Esophagus (tissue), 2 donors: ENCODE results near the gene DCAF5. TPM values are rescaled to one million over a fixed set of nuclear protein-coding genes. Genes with fewer than 3 reads are reported as not detected.
A peak's percentile ranks its signal among the peaks of the same experiment; 100 is the strongest.

ENCODE experiments used
- H3K27ac ChIP-seq, 2 donors: one replicate each; pipeline ENCODE4 v1.5.1; 2013; ENCODE audit warnings: low read depth in 2 of 2, mild to moderate bottlenecking in 2 of 2, inconsistent platforms in 1 of 2, low read length in 1 of 2, moderate library complexity in 1 of 2
- H3K27me3 ChIP-seq, 2 donors: one replicate each; pipeline ENCODE4 v1.6.1; 2013; ENCODE audit warnings: low read length in 2 of 2, control low read depth in 1 of 2, mild to moderate bottlenecking in 1 of 2; ENCODE audit not compliant: insufficient read depth in 2 of 2, control insufficient read depth in 1 of 2
- H3K36me3 ChIP-seq, 2 donors: one replicate each; pipeline ENCODE4 v1.6.1; 2013; ENCODE audit warnings: low read length in 1 of 2; ENCODE audit not compliant: control insufficient read depth in 2 of 2, insufficient read depth in 2 of 2
- H3K4me1 ChIP-seq, 2 donors: one replicate each; pipeline ENCODE4 v1.6.1; 2013; ENCODE audit warnings: low read length in 1 of 2; ENCODE audit not compliant: control insufficient read depth in 2 of 2, insufficient read depth in 2 of 2
- H3K4me3 ChIP-seq, 2 donors: one replicate each; pipeline ENCODE4 v1.5.1; 2013; ENCODE audit warnings: low read length in 2 of 2, mild to moderate bottlenecking in 2 of 2, low read depth in 1 of 2, moderate library complexity in 1 of 2
- H3K9me3 ChIP-seq, 2 donors: one replicate each; pipeline ENCODE4 v1.6.1; 2013; ENCODE audit warnings: mild to moderate bottlenecking in 2 of 2, low read depth in 1 of 2, low read length in 1 of 2, moderate library complexity in 1 of 2; ENCODE audit not compliant: control insufficient read depth in 2 of 2, insufficient read depth in 1 of 2
- WGBS, 2 donors: extraction: QIAGEN DNeasy Blood & Tissue Kit; methylation state at CpG; one replicate each; pipeline ENCODE4 v1.1.7; 2013; 5-methylcytosine and 5-hydroxymethylcytosine counted together
- polyA plus RNA-seq, 2 donors: library from polyadenylated mRNA; stranded (reverse); fragments of 200-250 nt; gene quantifications; one replicate each; pipeline ENCODE4 v1.2.3, GENCODE V29; 2013
- donor health status: healthy with polysubstance abuse.
- donor health status: Bipolar disorder and iron deficiency.

DCAF5 gene
- polyA plus RNA-seq, 2 donors = 21.8 to 26.9 TPM

DNA sequence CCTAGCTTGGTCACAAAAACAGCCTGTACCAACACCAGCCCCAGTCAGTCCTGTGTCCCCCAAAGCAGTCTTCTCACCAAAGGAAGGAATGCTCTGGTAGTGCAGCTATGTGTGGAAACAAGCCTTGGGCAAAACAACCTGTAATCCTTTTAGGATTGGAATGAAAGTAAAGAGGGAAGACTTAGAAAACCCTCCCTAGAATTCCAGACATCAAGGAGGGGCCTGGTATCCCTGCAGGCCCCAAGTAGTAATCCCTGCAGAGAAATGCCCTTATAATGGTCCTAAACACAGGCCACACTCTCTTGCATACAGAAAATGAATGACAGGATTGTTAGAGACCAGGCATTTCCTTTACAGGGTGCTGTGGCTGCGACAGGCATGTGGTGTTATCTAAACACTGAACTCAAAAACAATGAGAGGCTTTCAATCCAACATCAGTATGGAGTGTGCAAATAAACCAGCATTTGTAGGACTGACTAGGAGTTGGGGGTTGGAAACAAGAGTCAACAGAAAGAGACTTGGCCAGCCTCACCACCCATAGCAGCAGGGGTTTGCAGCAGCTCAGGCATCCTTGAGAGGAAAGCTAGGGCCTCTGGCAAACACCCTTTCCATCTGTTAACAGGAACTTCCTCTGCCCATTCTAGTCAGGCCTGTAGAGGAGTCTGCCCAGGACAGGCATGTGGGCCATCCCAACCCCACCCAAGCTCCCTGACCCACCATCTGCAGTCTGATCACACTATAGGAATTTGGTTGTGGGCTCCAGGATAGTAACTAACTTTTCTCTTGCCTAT, 59.1 kb downstream of the DCAF5 start:
- Histone ChIP-seq H3K27me3 (no peaks in the 10 kb centered on the region), H3K4me1 (no peaks in the 10 kb centered on the region), H3K27ac (peak overlapping the region in 1 of 2 donors; percentile 31), H3K9me3 (no peaks in the 10 kb centered on the region), H3K4me3 (no peak overlapping the region), H3K36me3 (peaks cover 7 to 8% of the 10 kb centered on the region in 2 donors)
- WGBS, 2 donors = 50 to 71% methylated on average over 1 of the region's 1 CpG

DNA sequence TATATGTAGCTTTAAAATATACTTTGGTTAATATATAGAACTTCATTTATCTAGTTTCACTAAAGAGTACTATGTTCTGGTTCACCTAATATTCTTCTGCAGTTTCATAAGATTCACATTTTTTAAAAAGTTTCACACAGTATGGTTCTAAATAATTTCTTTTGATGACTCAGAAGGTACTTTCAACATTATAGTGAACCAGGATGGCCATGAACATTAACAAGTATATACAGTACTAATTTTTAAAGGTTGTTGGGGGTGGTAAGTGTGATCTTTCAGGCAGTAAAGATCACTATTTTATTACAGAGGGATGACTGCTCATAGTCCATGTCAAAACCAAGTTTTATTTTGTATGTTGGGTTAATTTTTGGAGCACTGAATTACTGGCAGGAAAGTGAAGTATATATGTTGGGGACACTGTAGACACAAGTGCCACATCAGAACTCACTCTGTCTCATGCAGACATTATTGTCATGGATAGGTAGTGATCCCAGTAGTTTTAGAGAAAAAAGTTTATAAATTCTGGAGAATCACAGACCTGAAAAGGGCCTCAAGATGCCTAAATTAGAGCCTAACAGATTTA, 60.0 kb downstream of the DCAF5 start:
- H3K4me3 ChIP-seq = no peak overlapping the region
- H3K27me3 ChIP-seq = no peaks in the 10 kb centered on the region
- H3K4me1 ChIP-seq = no peaks in the 10 kb centered on the region
- H3K36me3 ChIP-seq = peaks cover 7 to 8% of the 10 kb centered on the region in 2 donors
- H3K27ac ChIP-seq = no peak overlapping the region
- H3K9me3 ChIP-seq = no peaks in the 10 kb centered on the region

DNA sequence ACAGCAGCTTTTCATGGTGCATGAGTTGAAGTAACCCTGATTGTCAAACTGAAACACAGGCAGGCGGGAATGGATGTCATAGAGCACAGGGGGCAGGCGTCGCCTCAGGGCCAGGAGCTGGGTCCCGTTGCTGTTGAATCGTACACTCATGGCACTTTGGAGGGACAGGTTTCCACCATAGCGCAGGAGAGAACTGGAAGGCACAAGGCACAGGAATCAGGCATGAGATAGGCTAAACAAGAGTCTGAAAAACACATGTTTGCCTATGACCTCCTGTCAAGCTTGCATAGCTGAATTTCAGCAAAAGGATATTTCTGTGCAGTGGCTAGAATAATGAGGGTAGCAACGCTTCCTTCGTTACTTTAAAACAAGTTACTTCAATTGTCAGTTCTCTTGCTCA, 61.2 kb downstream of the DCAF5 start:
- WGBS, 2 donors = 93 to 94% methylated on average over 8 of the region's 8 CpGs
- no peaks in the 10 kb centered on the region for H3K27me3 ChIP-seq
- no peaks in the 10 kb centered on the region for H3K9me3 ChIP-seq
- H3K4me3 ChIP-seq = no peak overlapping the region
- H3K27ac ChIP-seq = no peak overlapping the region
- H3K4me1 ChIP-seq = no peaks in the 10 kb centered on the region
- peaks cover 7 to 10% of the 10 kb centered on the region in 2 donors for H3K36me3 ChIP-seq

DNA sequence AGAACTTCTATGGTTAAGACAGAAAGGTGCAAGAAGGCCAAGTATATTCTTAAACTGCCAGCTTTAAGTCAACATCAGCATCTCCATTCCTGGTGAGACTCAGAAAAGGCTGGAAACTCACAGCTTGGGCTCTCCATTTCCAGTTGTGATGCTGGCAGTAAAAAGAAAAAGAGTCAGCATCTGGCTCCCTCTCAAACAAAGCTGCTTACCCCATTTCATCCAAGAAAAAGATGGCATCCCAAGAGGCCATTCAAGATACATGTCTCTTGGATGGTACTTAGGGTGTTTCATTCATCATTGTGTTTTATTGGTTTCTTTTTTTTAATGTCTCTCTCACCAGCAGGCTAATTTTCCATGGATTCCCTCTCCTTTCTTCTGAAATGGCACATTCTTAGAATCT, 61.9 kb downstream of the DCAF5 start:
- Histone ChIP-seq H3K9me3 (no peaks in the 10 kb centered on the region), H3K4me3 (no peak overlapping the region), H3K27ac (no peak overlapping the region), H3K4me1 (peaks cover 0 to 1% of the 10 kb centered on the region in 2 donors), H3K27me3 (no peaks in the 10 kb centered on the region), H3K36me3 (peaks cover 7 to 10% of the 10 kb centered on the region in 2 donors)

DNA sequence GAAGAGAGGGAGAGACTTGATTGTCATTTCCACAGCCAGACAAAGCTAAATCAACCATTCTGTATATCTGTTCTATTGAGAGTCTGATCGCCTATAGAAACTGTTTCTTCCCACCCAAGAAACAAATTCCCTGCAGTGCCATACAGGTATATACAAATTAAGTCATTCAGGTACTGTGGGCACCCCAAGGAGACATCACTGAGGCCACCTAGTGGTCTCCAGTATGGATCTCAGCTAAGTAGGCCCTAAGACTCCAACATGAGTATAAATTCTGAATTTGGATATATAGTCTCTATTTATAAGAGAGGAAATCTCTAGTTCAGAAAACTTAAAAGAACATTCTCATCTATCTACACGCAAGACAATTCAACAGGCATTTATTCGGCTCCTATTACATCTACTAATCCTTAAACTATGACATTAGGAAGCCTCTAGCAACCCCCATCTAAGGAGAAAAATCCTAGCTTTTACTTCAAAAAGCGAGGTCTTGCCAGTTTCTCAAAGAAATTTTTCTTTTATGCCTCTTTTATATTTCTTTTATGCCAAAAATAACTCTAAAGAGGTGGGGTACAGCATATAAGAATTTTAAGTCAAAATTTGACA, 62.6 kb downstream of the DCAF5 start:
- Histone ChIP-seq H3K36me3 (peaks cover 7 to 13% of the 10 kb centered on the region in 2 donors), H3K27ac (no peak overlapping the region), H3K4me1 (peaks cover 0 to 1% of the 10 kb centered on the region in 2 donors), H3K4me3 (no peak overlapping the region), H3K27me3 (no peaks in the 10 kb centered on the region), H3K9me3 (no peaks in the 10 kb centered on the region)
- WGBS, 2 donors = 72 to 78% methylated on average over 4 of the region's 4 CpGs

DNA sequence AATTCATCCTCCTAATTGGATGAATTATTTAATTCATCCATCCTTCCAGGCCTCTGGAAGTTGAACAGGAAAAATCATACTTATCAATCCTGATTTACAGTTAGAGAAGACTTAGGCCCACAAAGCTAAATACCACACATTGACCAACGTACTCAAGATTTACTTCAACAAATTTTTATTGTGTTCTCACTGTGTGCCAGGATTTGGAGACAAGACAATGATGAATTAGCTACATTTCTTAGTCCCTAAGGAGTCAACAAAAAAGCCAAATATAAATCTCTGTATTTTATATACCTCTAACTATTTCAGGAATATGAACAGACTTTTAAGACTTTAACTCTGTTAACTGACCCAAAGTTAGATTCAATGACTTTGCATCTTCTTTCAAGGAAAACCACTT, 63.9 kb downstream of the DCAF5 start:
- Histone ChIP-seq H3K27ac (no peak overlapping the region), H3K36me3 (peaks cover 7 to 13% of the 10 kb centered on the region in 2 donors), H3K9me3 (no peaks in the 10 kb centered on the region), H3K4me1 (peaks cover 0 to 1% of the 10 kb centered on the region in 2 donors), H3K27me3 (no peaks in the 10 kb centered on the region), H3K4me3 (no peak overlapping the region)
- 69 to 72% methylated on average over 1 of the region's 1 CpG for WGBS, 2 donors

DNA sequence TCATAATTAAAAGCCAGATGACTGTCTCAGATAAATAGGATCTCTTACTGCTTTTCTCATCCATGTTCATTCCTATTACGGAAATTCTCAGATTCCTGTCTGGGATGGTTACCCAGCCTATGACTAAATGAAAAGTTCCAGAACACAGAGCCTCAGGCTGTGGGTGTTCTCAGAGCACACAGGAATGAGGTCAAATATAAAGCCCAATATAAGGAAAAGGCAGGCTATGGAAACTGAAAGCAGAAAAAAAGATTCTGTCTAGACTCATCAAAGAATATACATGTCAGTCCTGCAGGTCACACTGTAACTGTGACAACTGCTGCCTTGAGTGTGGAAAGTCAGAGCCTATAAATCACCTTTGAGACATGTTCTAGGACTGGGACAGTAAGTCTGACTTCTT, 64.3 kb downstream of the DCAF5 start:
- peaks cover 7 to 13% of the 10 kb centered on the region in 2 donors for H3K36me3 ChIP-seq
- peaks cover 0 to 1% of the 10 kb centered on the region in 2 donors for H3K4me1 ChIP-seq
- no peak overlapping the region for H3K4me3 ChIP-seq
- H3K9me3 ChIP-seq = no peaks in the 10 kb centered on the region
- no peaks in the 10 kb centered on the region for H3K27me3 ChIP-seq
- WGBS, 2 donors = 53 to 63% methylated on average over 1 of the region's 1 CpG
- H3K27ac ChIP-seq = no peak overlapping the region

DNA sequence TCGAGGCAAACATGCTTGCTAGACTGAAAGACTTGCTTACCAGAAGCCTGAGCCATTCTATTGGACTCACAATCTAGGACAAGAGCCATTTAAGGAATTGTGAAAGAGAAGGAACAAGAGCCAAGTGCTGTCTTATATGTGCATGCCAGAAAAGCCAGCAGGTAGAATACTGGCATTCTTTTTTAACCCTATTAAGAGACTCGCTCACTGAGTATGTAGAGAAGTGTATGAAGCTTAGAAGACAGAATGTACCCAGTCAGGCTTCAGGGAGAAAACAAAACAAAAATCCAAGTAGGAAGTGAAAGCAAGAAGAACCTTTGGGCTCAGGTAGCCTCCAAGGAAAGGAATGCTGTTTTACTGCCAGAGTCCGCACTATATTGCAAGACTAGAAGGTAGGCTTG, 65.9 kb downstream of the DCAF5 start:
- peak overlapping the region; percentile 7 to 19 for H3K27ac ChIP-seq
- no peak overlapping the region for H3K4me3 ChIP-seq
- no peaks in the 10 kb centered on the region for H3K27me3 ChIP-seq
- H3K9me3 ChIP-seq = no peaks in the 10 kb centered on the region
- peaks cover 7 to 17% of the 10 kb centered on the region in 2 donors for H3K36me3 ChIP-seq
- H3K4me1 ChIP-seq = peaks cover 0 to 1% of the 10 kb centered on the region in 2 donors
- WGBS, 2 donors = 51 to 60% methylated on average over 3 of the region's 3 CpGs

DNA sequence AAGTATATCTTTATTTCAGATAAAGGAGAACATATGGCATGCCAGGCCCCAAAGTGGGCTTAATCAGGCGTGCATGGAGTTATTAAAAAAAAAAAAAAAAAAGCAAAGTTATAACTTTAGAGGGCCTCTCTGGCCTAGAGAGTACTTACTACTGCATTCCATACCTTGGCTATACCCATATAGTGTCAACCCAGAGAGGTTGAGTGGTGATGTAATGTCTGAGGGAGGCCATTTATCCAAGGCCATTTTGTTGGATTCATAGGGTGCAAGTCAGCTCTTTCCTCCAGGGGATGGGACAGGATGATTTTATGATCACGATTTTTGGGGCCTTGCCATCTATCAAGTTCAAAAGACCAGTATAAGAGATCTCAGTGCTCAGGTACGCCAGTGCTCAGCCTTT, 66.4 kb downstream of the DCAF5 start:
- Histone ChIP-seq H3K4me1 (peaks cover 0 to 1% of the 10 kb centered on the region in 2 donors), H3K9me3 (no peaks in the 10 kb centered on the region), H3K27me3 (no peaks in the 10 kb centered on the region), H3K36me3 (peaks cover 4 to 17% of the 10 kb centered on the region in 2 donors), H3K4me3 (no peak overlapping the region), H3K27ac (peak overlapping the region; percentile 19 to 65)
- 79 to 80% methylated on average over 3 of the region's 3 CpGs for WGBS, 2 donors
